ENCODE results near the gene IFNAR1. TPM values are rescaled to one million over a fixed set of nuclear protein-coding genes. Genes with fewer than 3 reads are reported as not detected.
A peak's percentile ranks its signal among the peaks of the same experiment; 100 is the strongest.

IFNAR1 gene
- total RNA-seq, 1 experiment from 2014 or later: 20.5 TPM

GRCh38 chr21:33374080-33374449 lies 49.3 kb downstream of the IFNAR1 start:
- no TSS peak for BruUV-seq (replicated peaks)
- Histone ChIP-seq H3K27ac (ENCODE audit: low read depth, low read length) (no peak overlapping the region), H3K4me3 (replicated peaks in 1 of 2; ENCODE audit: low read depth in 1 of 2, low read length in 2 of 2) (no peak overlapping the region), H3K9me2 (ENCODE audit: insufficient read depth) (no peaks in the 10 kb centered on the region), H3K4me1 (ENCODE audit: control insufficient read depth in 1 of 2, insufficient read depth in 2 of 2, low read length in 2 of 2) (peaks cover 10 to 21% of the 10 kb centered on the region in 2 experiments), H3K36me3 (ENCODE audit: control insufficient read depth in 1 of 2, insufficient read depth in 2 of 2, low read length in 2 of 2) (no peaks in the 10 kb centered on the region), H3K4me2 (ENCODE audit: low read length) (peak overlapping the region; percentile 24; the same call in 1 of the 2 replicates), H2AFZ (ENCODE audit: low read depth, low read length, poor library complexity, severe bottlenecking) (peak overlapping the region; percentile 75), H3K27me3 (ENCODE audit: insufficient read depth, low read length) (no peaks in the 10 kb centered on the region), H4K20me1 (ENCODE audit: insufficient read depth) (no peaks in the 10 kb centered on the region), H3K79me2 (ENCODE audit: insufficient read depth, low read length) (no peaks in the 10 kb centered on the region), H3K9ac (ENCODE audit: low read length) (no peak overlapping the region), H3K9me3 (ENCODE audit: control insufficient read depth in 1 of 2, insufficient read depth in 1 of 2, low read depth in 1 of 2, low read length in 2 of 2) (no peaks in the 10 kb centered on the region)
- TF ChIP-seq TCF7L2 (IDR thresholded peaks at IDR 0.05; ENCODE audit: borderline replicate concordance, extremely low read depth, insufficient read depth, insufficient read length) (no peak), RAD21 (IDR thresholded peaks at IDR 0.05; ENCODE audit: low read depth) (no peak), ZFX (IDR thresholded peaks at IDR 0.05) (no peak), JUND (IDR thresholded peaks at IDR 0.05) (no peak)
- POLR2A ChIA-PET: no interaction called here
- intact Hi-C loops (cut with micrococcal nuclease): loop anchor here (2.0 kb wide), 1 partner anchor 175 kb away; no protein-coding TSS in a partner anchor
- RAD21 ChIA-PET (ENCODE audit: low non-redundant PET in 1 of 2, low total read pairs in 2 of 2, uncharacterized antibody in 2 of 2, unreplicated experiment in 2 of 2): no interaction called here
- CTCF ChIA-PET: interaction anchor here (0.7 to 2.1 kb wide), 2 partner anchors 13 to 174 kb away, joined by 3 to 7 read pairs; no protein-coding TSS in a partner anchor
- no peak for DNase-seq (ENCODE audit: low read depth, low spot score)
- ATAC-seq: 0 out of 2 replicates have a peak, but pooled peaks have one; percentile 9

- ChIA-PET CTCF (interaction anchor here (1.2 to 2.1 kb wide), 2 partner anchors 13 to 175 kb away, joined by 5 to 7 read pairs; no protein-coding TSS in a partner anchor), POLR2A (no interaction called here), RAD21 (ENCODE audit: low non-redundant PET in 1 of 2, low total read pairs in 2 of 2, uncharacterized antibody in 2 of 2, unreplicated experiment in 2 of 2) (no interaction called here)
- TF ChIP-seq POLR2AphosphoS5 (IDR thresholded peaks at IDR 0.05; ENCODE audit: low read depth, low read length): no peak
- peak in 2 of 3 experiments; percentile 68 to 82; a peak in 4 of 6 replicates for TF ChIP-seq CTCF (IDR thresholded peaks at IDR 0.05 in 2 of 3, conservative IDR thresholded peaks at IDR 0.05 in 1 of 3; ENCODE audit: borderline replicate concordance in 1 of 3, insufficient read depth in 1 of 3, low read depth in 2 of 3, low read length in 2 of 3)
- TF ChIP-seq ZNF274 (IDR thresholded peaks at IDR 0.05; ENCODE audit: low read depth, low read length): no peak
- TF ChIP-seq EZH2 (IDR thresholded peaks at IDR 0.05): no peak
- TF ChIP-seq EGR1 (IDR thresholded peaks at IDR 0.05; ENCODE audit: low read depth): no peak
- TF ChIP-seq ZFX (IDR thresholded peaks at IDR 0.05): no peak
- Histone ChIP-seq H3K9me2 (ENCODE audit: insufficient read depth) (no peaks in the 10 kb centered on the region), H2AFZ (ENCODE audit: low read depth, low read length, poor library complexity, severe bottlenecking) (peak overlapping the region; percentile 75), H3K9me3 (ENCODE audit: control insufficient read depth in 1 of 2, insufficient read depth in 1 of 2, low read depth in 1 of 2, low read length in 2 of 2) (no peaks in the 10 kb centered on the region), H3K27ac (ENCODE audit: low read depth, low read length) (no peak overlapping the region), H3K4me2 (ENCODE audit: low read length) (peak overlapping the region; percentile 24; the same call in 1 of the 2 replicates), H3K4me1 (ENCODE audit: control insufficient read depth in 1 of 2, insufficient read depth in 2 of 2, low read length in 2 of 2) (peaks cover 15 to 26% of the 10 kb centered on the region in 2 experiments), H3K36me3 (ENCODE audit: control insufficient read depth in 1 of 2, insufficient read depth in 2 of 2, low read length in 2 of 2) (no peaks in the 10 kb centered on the region), H3K27me3 (ENCODE audit: insufficient read depth, low read length) (no peaks in the 10 kb centered on the region), H3K4me3 (replicated peaks in 1 of 2; ENCODE audit: low read depth in 1 of 2, low read length in 2 of 2) (no peak overlapping the region), H3K79me2 (ENCODE audit: insufficient read depth, low read length) (no peaks in the 10 kb centered on the region), H3K9ac (ENCODE audit: low read length) (no peak overlapping the region), H4K20me1 (ENCODE audit: insufficient read depth) (no peaks in the 10 kb centered on the region)
- peak; percentile 93 for ATAC-seq
- BruUV-seq (replicated peaks): no TSS peak
- DNase-seq (ENCODE audit: low read depth, low spot score): peak; percentile 53
- intact Hi-C loops (cut with micrococcal nuclease): loop anchor here (2.0 kb wide), 1 partner anchor 176 kb away; no protein-coding TSS in a partner anchor
These were observed 49.8 kb downstream of the IFNAR1 start for GRCh38 chr21:33374450-33375096.
